Hepatocyte (in vitro differentiated cells): ENCODE results near the gene CTSH.

ENCODE experiments used
- EZH2 ChIP-seq: fragments of 200-600 bp; sonication (generic); IDR thresholded peaks from 2 replicates; pipeline ENCODE4 v1.6.1; 2016; ENCODE audit warnings: antibody characterized with exemption, mild to moderate bottlenecking, borderline replicate concordance
- EZH2phosphoT487 ChIP-seq: fragments of 200-600 bp; sonication (generic); IDR thresholded peaks from one replicate; pipeline ENCODE4 v1.6.1; 2018; ENCODE audit warnings: antibody characterized with exemption, mild to moderate bottlenecking, low read depth, moderate library complexity; ENCODE audit not compliant: unreplicated experiment, severe bottlenecking
- TF ChIP-seq, protein P1 (sequence below): fragments of 200-600 bp; sonication (generic); IDR thresholded peaks from 2 replicates; pipeline ENCODE4 v1.5.1; 2016; ENCODE audit warnings: antibody characterized with exemption, mild to moderate bottlenecking; ENCODE audit not compliant: poor library complexity

DNA sequence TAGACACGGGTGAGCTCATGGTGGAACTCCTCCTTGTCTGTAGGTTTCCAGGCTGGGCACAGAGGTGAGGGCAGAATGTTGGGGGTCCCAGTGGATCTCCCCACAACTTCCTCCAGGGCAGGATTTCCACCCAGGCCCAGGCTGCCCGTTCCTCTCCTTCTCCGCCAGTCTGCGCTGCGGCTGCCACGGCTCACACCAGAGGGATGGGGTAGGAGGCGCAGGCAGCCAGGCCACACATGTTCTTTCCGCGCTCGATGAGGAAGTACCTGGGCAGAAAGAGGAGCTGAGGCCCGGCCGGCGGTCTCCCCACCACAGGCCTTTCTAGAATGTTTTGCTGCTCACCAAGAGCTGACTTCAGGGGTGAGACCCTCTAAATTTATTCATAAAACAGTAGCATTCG lies 22.9 kb downstream of the CTSH start:
- TF ChIP-seq, protein P1, sequence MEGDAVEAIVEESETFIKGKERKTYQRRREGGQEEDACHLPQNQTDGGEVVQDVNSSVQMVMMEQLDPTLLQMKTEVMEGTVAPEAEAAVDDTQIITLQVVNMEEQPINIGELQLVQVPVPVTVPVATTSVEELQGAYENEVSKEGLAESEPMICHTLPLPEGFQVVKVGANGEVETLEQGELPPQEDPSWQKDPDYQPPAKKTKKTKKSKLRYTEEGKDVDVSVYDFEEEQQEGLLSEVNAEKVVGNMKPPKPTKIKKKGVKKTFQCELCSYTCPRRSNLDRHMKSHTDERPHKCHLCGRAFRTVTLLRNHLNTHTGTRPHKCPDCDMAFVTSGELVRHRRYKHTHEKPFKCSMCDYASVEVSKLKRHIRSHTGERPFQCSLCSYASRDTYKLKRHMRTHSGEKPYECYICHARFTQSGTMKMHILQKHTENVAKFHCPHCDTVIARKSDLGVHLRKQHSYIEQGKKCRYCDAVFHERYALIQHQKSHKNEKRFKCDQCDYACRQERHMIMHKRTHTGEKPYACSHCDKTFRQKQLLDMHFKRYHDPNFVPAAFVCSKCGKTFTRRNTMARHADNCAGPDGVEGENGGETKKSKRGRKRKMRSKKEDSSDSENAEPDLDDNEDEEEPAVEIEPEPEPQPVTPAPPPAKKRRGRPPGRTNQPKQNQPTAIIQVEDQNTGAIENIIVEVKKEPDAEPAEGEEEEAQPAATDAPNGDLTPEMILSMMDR = no peak
- TF ChIP-seq EZH2 (no peak), EZH2phosphoT487 (no peak)
